Fibroblast of the aortic adventitia (primary cell): ENCODE measurements around the gene TBC1D4. TPM values are rescaled to one million over a fixed set of nuclear protein-coding genes. Genes with fewer than 3 reads are reported as not detected.

Experiments
- DNase-seq: peaks from one replicate; pipeline ENCODE4 v3.0.0-alpha.2; 2010; ENCODE audit warnings: low read depth
- H3K4me3 ChIP-seq: 2 replicates; pipeline ENCODE4 v1.5.1; 2011; ENCODE audit warnings: low read depth, mild to moderate bottlenecking, control low read depth, low read length, moderate library complexity
- total RNA-seq: library from RNA; depleted of rRNA; stranded (reverse); fragments of >200 nt; gene quantifications from 2 replicates; pipeline ENCODE4 v1.2.3, GENCODE V29; 2012; ENCODE audit warnings: low replicate concordance
- TF ChIP-seq, protein P1 (sequence below): IDR thresholded peaks from 2 replicates; pipeline ENCODE4 v1.5.1; 2011; ENCODE audit warnings: mild to moderate bottlenecking, low read length, control low read depth, inconsistent platforms; ENCODE audit not compliant: insufficient read depth

Gene TBC1D4
- total RNA-seq, 1 donor, result 9.5 TPM

GRCh38 chr13:75505327-75505726 lies 23.4 kb upstream of the TBC1D4 start:
- TF ChIP-seq, protein P1, sequence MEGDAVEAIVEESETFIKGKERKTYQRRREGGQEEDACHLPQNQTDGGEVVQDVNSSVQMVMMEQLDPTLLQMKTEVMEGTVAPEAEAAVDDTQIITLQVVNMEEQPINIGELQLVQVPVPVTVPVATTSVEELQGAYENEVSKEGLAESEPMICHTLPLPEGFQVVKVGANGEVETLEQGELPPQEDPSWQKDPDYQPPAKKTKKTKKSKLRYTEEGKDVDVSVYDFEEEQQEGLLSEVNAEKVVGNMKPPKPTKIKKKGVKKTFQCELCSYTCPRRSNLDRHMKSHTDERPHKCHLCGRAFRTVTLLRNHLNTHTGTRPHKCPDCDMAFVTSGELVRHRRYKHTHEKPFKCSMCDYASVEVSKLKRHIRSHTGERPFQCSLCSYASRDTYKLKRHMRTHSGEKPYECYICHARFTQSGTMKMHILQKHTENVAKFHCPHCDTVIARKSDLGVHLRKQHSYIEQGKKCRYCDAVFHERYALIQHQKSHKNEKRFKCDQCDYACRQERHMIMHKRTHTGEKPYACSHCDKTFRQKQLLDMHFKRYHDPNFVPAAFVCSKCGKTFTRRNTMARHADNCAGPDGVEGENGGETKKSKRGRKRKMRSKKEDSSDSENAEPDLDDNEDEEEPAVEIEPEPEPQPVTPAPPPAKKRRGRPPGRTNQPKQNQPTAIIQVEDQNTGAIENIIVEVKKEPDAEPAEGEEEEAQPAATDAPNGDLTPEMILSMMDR, result no peak
- no peak overlapping the region for H3K4me3 ChIP-seq
- no peak for DNase-seq

DNA sequence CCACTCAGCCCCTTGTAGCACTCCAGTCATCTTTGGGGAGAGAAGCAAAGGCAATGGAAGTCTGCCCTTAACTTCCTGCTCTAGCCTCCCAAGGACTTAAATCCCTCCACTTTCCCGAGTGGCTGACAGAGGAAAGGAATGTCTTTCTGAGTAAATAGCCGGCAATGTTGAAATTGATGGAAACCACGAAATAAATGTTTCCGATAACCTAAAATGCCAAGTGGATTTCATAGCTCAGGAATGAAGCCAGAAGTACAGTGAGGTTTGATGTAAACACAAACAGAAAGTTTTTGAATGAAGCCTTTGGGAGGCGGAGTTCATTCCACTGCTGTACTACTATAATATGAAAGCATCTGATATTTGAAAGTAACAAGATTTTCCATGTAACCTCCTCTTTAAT lies 14.0 kb upstream of the TBC1D4 start:
- no peak overlapping the region for H3K4me3 ChIP-seq
- TF ChIP-seq, protein P1, result no peak
- peak; percentile 52 for DNase-seq

- H3K4me3 ChIP-seq, result no peak overlapping the region
- TF ChIP-seq, protein P1, result no peak
- DNase-seq, result no peak
Measured at GRCh38 chr13:75494491-75494890, 12.5 kb upstream of the TBC1D4 start.

- TF ChIP-seq, protein P1, result no peak
- H3K4me3 ChIP-seq, result no peak overlapping the region
- DNase-seq, result no peak
Measured at GRCh38 chr13:75493156-75493555, 11.2 kb upstream of the TBC1D4 start.

DNA sequence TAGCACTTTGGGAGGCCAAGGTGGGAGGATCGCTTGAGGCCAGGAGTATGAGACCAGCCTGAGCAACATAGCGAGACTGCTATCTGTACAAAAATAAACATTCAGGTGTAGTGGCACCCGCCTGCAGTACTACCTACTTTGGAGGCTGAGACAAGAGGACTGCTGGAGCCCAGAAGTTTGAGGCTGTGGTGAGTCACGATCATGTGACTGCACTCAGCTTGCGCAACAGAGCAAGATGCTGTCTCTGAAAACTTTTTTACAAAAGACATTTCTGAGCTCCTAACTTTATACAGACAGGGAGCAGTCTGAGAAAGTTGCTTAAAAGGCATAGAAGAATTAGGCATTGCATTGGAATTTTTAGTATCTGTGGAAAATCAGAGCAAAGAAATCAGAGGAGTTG lies 10.4 kb upstream of the TBC1D4 start:
- peak; percentile 16 for DNase-seq
- TF ChIP-seq, protein P1, result no peak
- no peak overlapping the region for H3K4me3 ChIP-seq

- no peak for DNase-seq
- TF ChIP-seq, protein P1, result no peak
- no peak overlapping the region for H3K4me3 ChIP-seq
Measured at GRCh38 chr13:75491376-75491775, 9.4 kb upstream of the TBC1D4 start.

DNA sequence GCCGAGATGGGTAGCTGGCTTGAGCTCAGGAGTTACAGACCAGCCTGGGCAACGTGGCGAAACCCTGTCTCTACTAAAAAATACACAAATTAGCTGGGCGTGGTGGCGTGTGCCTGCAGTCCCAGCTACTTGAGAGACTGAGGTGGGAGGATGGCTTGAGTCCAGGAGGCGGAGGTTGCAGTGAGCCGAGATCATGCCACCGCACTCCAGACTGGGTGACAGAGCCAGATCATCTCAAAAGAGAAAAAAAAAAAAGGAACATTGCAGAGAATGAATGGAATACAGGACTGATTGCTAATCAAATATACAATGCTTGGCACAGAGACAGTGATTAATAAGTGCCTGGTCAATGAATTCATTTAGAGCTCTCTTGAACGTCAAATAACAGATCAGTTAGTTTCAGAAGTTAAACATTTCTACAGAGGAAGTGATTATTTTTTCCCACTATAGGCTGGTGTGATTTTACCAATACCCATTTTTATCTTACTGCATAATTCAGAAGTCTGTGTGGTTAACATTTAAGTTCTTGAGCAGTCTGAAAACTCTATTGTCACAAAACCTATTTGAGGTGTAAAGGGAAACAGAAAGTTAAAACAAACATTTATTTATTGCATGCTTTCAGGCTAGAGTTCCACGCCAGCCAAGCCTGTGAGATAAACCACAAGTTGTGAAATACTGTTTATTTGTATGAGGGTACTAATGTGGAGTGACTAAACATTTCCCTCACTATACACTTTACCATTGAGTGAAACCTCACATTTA lies 7.7 kb upstream of the TBC1D4 start:
- peak; percentile 40 for DNase-seq
- TF ChIP-seq, protein P1, result no peak
- no peak overlapping the region for H3K4me3 ChIP-seq
